WTC11 (cell line): Measurements from ENCODE around the gene DDAH2. TPM values are rescaled to one million over a fixed set of nuclear protein-coding genes. Genes with fewer than 3 reads are reported as not detected.

Experiments
- ATAC-seq: fragments of 200-7000 bp; cut with Tn5 transposase; 2 replicates; pipeline ENCODE4 v1.10.0; 2021; ENCODE audit warnings: mild to moderate bottlenecking, moderate library complexity
- CTCF ChIA-PET: fragments of 300-600 bp; sonication (Branson Sonifier 250); formaldehyde crosslinking; loops from one replicate; lab custom pipeline; 2021; ENCODE audit warnings: antibody characterized with exemption; lab: Charles Lee
- POLR2A ChIA-PET: fragments of 350-600 bp; sonication (Branson Sonifier 250); formaldehyde crosslinking; loops from one replicate; lab custom pipeline; 2021; ENCODE audit warnings: antibody characterized with exemption; lab: Charles Lee
- DNase-seq: peaks from one replicate; pipeline ENCODE4 v3.0.0; 2021; ENCODE audit warnings: low spot score
- H3K27ac Mint-ChIP-seq: 2 replicates; pipeline ENCODE4 v1.8.0; 2021; ENCODE audit warnings: mixed read lengths
- H3K27me3 Mint-ChIP-seq: 2 replicates; pipeline ENCODE4 v1.8.0; 2021; ENCODE audit warnings: low read depth, mild to moderate bottlenecking, moderate library complexity, mixed read lengths
- H3K36me3 Mint-ChIP-seq: 2 replicates; pipeline ENCODE4 v1.8.0; 2021; ENCODE audit warnings: mixed read lengths
- H3K4me1 Mint-ChIP-seq: 2 replicates; pipeline ENCODE4 v1.8.0; 2022; ENCODE audit warnings: mixed read lengths
- H3K4me3 Mint-ChIP-seq: 2 replicates; pipeline ENCODE4 v1.8.0; 2021; ENCODE audit warnings: mild to moderate bottlenecking, moderate library complexity, mixed read lengths
- H3K9me3 Mint-ChIP-seq: 2 replicates; pipeline ENCODE4 v1.8.0; 2021; ENCODE audit warnings: mixed read lengths
- HMGA2 ChIP-seq: fragments of 250-450 bp; sonication (Bioruptor Pico); IDR thresholded peaks from 2 replicates; pipeline ENCODE4 v1.4.0; 2021; ENCODE audit warnings: mild to moderate bottlenecking, moderate library complexity
- IRF2 ChIP-seq: sonication (generic); formaldehyde crosslinking; IDR thresholded peaks from 2 replicates; pipeline ENCODE4 v1.8.0; 2022; ENCODE audit warnings: low read depth, missing genetic modification reagents, borderline replicate concordance
- KAT7 ChIP-seq: sonication (generic); formaldehyde crosslinking; IDR thresholded peaks from 2 replicates; pipeline ENCODE4 v1.8.1; 2023; ENCODE audit warnings: missing genetic modification reagents, mild to moderate bottlenecking, borderline replicate concordance
- OVOL2 ChIP-seq: fragments of 250-450 bp; sonication (Bioruptor Pico); IDR thresholded peaks from 2 replicates; pipeline ENCODE4 v1.9.0; 2021; ENCODE audit warnings: mild to moderate bottlenecking, borderline replicate concordance
- SMAD4 ChIP-seq: sonication (generic); formaldehyde crosslinking; IDR thresholded peaks from 2 replicates; pipeline ENCODE4 v1.8.0; 2022; ENCODE audit warnings: mild to moderate bottlenecking, missing genetic modification reagents
- ZNF423 ChIP-seq: fragments of 250-450 bp; sonication (Bioruptor Pico); IDR thresholded peaks from 2 replicates; pipeline ENCODE4 v2.1.2; 2022; ENCODE audit warnings: mild to moderate bottlenecking, moderate library complexity
- total RNA-seq: library from RNA; stranded (reverse); gene quantifications from 3 replicates; pipeline ENCODE4 v1.2.3, GENCODE V29; 2021
- TF ChIP-seq, protein P1 (sequence below): sonication (generic); formaldehyde crosslinking; IDR thresholded peaks from 2 replicates; pipeline ENCODE4 v1.8.0; 2023; ENCODE audit warnings: missing genetic modification reagents
- TF ChIP-seq, protein P2 (sequence below): fragments of 250-450 bp; sonication (Bioruptor Pico); IDR thresholded peaks from 2 replicates; pipeline ENCODE4 v1.9.0; 2021; ENCODE audit warnings: mild to moderate bottlenecking, borderline replicate concordance
- TF ChIP-seq, protein P3 (sequence below): sonication (generic); formaldehyde crosslinking; IDR thresholded peaks from 2 replicates; pipeline ENCODE4 v1.8.1; 2023; ENCODE audit warnings: mild to moderate bottlenecking, missing genetic modification reagents
- TF ChIP-seq, protein P4 (sequence below): sonication (generic); formaldehyde crosslinking; conservative IDR thresholded peaks from 2 replicates; pipeline ENCODE4 v1.8.1; 2023; ENCODE audit warnings: mild to moderate bottlenecking, low read depth, missing genetic modification reagents, moderate library complexity
- TF ChIP-seq, protein P5 (sequence below): sonication (generic); formaldehyde crosslinking; IDR thresholded peaks from 2 replicates; pipeline ENCODE4 v1.8.1; 2022; ENCODE audit warnings: mild to moderate bottlenecking, missing genetic modification reagents, moderate library complexity, borderline replicate concordance
- TF ChIP-seq, protein P6 (sequence below): sonication (generic); formaldehyde crosslinking; IDR thresholded peaks from 2 replicates; pipeline ENCODE4 v1.8.0; 2022; ENCODE audit warnings: mild to moderate bottlenecking, missing genetic modification reagents
- TF ChIP-seq, protein P7 (sequence below): sonication (generic); formaldehyde crosslinking; IDR thresholded peaks from 2 replicates; pipeline ENCODE4 v1.8.1; 2023; ENCODE audit warnings: mild to moderate bottlenecking, missing genetic modification reagents, moderate library complexity
- TF ChIP-seq, protein P8 (sequence below): sonication (generic); formaldehyde crosslinking; IDR thresholded peaks from 2 replicates; pipeline ENCODE4 v1.8.1; 2023; ENCODE audit warnings: mild to moderate bottlenecking, missing genetic modification reagents, borderline replicate concordance
- TF ChIP-seq, protein P9 (sequence below): fragments of 250-450 bp; sonication (Bioruptor Pico); IDR thresholded peaks from 2 replicates; pipeline ENCODE4 v2.1.2; 2022; ENCODE audit warnings: mild to moderate bottlenecking, moderate library complexity

Gene DDAH2
- total RNA-seq, 1 experiment from 2014 or later, result 67.3 TPM

DNA sequence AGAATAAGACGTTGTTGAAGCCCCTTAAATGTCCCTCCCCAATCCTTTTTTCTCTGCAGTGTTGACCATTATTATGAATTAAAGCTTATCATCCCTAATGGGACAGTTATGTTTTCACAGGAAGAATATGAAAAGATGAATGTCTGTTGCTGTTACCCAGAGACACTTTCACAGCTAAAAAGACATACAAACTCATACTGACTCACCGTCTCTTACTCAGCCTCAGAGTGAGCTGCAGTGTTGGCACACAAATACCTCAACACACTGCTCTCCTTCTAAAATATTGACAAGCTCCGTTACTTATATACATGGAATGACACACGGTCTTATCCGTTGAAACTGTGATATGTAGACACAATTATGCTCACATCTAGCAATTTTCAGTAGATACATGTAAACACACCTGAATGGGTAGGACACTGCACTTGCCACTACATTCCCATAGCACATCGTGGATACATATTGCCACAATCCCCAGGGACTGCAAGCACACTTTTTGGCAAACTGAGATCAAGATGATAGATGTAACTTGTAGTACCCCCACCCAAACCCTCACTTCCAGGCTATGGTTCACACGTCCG lies 23.7 kb upstream of the DDAH2 start (continued):
- TF ChIP-seq, protein P1, sequence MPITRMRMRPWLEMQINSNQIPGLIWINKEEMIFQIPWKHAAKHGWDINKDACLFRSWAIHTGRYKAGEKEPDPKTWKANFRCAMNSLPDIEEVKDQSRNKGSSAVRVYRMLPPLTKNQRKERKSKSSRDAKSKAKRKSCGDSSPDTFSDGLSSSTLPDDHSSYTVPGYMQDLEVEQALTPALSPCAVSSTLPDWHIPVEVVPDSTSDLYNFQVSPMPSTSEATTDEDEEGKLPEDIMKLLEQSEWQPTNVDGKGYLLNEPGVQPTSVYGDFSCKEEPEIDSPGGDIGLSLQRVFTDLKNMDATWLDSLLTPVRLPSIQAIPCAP (CRISPR knock-in tag), result no peak
- TF ChIP-seq, protein P2, sequence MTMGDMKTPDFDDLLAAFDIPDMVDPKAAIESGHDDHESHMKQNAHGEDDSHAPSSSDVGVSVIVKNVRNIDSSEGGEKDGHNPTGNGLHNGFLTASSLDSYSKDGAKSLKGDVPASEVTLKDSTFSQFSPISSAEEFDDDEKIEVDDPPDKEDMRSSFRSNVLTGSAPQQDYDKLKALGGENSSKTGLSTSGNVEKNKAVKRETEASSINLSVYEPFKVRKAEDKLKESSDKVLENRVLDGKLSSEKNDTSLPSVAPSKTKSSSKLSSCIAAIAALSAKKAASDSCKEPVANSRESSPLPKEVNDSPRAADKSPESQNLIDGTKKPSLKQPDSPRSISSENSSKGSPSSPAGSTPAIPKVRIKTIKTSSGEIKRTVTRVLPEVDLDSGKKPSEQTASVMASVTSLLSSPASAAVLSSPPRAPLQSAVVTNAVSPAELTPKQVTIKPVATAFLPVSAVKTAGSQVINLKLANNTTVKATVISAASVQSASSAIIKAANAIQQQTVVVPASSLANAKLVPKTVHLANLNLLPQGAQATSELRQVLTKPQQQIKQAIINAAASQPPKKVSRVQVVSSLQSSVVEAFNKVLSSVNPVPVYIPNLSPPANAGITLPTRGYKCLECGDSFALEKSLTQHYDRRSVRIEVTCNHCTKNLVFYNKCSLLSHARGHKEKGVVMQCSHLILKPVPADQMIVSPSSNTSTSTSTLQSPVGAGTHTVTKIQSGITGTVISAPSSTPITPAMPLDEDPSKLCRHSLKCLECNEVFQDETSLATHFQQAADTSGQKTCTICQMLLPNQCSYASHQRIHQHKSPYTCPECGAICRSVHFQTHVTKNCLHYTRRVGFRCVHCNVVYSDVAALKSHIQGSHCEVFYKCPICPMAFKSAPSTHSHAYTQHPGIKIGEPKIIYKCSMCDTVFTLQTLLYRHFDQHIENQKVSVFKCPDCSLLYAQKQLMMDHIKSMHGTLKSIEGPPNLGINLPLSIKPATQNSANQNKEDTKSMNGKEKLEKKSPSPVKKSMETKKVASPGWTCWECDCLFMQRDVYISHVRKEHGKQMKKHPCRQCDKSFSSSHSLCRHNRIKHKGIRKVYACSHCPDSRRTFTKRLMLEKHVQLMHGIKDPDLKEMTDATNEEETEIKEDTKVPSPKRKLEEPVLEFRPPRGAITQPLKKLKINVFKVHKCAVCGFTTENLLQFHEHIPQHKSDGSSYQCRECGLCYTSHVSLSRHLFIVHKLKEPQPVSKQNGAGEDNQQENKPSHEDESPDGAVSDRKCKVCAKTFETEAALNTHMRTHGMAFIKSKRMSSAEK (CRISPR knock-in tag), result no peak
- TF ChIP-seq IRF2 (CRISPR knock-in tag) (no peak), KAT7 (CRISPR knock-in tag) (no peak), HMGA2 (no peak)

DNA sequence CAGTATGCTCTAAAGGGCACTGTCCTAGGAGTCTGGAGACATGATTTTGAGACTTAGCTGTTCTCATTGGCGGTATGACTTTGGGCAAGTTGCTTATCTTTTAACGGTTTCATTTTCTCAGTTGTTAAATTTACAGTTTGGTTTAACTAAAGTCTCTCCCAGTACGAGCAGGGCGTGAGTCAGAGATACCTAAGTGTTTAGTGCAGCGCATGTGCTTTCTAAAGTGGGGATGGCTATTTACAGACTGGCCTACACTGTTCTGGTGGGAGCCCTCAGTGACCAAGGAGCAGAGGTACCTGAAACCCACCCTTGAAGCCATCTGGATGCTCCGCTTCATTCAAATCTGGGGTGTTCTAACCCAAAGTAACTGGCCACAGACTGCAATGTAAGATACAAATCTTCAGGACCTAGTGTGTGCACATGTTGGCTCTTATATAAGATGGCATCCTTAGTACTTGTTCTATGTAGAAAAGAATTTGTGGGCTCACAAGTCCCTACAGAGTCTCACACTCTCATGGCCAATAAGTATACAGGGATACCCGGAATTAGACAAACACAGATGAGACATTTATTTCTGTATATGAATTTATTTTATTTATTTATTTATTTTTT lies 21.4 kb upstream of the DDAH2 start:
- Mint-ChIP-seq H3K36me3 (peaks cover 13% of the 10 kb centered on the region), H3K9me3 (no peaks in the 10 kb centered on the region), H3K27me3 (no peaks in the 10 kb centered on the region; the same call in 1 of the 2 replicates), H3K4me3 (no peak overlapping the region), H3K4me1 (no peaks in the 10 kb centered on the region), H3K27ac (no peak overlapping the region)
- no peak for DNase-seq
- CTCF ChIA-PET, result no interaction called here
- POLR2A ChIA-PET, result no interaction called here
- no peak for ATAC-seq
- TF ChIP-seq KAT7 (CRISPR knock-in tag) (no peak), ZNF423 (CRISPR knock-in tag) (no peak), OVOL2 (no peak), SMAD4 (CRISPR knock-in tag) (no peak), HMGA2 (no peak)
- TF ChIP-seq, protein P3, sequence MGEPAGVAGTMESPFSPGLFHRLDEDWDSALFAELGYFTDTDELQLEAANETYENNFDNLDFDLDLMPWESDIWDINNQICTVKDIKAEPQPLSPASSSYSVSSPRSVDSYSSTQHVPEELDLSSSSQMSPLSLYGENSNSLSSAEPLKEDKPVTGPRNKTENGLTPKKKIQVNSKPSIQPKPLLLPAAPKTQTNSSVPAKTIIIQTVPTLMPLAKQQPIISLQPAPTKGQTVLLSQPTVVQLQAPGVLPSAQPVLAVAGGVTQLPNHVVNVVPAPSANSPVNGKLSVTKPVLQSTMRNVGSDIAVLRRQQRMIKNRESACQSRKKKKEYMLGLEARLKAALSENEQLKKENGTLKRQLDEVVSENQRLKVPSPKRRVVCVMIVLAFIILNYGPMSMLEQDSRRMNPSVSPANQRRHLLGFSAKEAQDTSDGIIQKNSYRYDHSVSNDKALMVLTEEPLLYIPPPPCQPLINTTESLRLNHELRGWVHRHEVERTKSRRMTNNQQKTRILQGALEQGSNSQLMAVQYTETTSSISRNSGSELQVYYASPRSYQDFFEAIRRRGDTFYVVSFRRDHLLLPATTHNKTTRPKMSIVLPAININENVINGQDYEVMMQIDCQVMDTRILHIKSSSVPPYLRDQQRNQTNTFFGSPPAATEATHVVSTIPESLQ (CRISPR knock-in tag), result no peak
- TF ChIP-seq, protein P4, sequence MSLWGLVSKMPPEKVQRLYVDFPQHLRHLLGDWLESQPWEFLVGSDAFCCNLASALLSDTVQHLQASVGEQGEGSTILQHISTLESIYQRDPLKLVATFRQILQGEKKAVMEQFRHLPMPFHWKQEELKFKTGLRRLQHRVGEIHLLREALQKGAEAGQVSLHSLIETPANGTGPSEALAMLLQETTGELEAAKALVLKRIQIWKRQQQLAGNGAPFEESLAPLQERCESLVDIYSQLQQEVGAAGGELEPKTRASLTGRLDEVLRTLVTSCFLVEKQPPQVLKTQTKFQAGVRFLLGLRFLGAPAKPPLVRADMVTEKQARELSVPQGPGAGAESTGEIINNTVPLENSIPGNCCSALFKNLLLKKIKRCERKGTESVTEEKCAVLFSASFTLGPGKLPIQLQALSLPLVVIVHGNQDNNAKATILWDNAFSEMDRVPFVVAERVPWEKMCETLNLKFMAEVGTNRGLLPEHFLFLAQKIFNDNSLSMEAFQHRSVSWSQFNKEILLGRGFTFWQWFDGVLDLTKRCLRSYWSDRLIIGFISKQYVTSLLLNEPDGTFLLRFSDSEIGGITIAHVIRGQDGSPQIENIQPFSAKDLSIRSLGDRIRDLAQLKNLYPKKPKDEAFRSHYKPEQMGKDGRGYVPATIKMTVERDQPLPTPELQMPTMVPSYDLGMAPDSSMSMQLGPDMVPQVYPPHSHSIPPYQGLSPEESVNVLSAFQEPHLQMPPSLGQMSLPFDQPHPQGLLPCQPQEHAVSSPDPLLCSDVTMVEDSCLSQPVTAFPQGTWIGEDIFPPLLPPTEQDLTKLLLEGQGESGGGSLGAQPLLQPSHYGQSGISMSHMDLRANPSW (CRISPR knock-in tag), result no peak
- TF ChIP-seq, protein P5, sequence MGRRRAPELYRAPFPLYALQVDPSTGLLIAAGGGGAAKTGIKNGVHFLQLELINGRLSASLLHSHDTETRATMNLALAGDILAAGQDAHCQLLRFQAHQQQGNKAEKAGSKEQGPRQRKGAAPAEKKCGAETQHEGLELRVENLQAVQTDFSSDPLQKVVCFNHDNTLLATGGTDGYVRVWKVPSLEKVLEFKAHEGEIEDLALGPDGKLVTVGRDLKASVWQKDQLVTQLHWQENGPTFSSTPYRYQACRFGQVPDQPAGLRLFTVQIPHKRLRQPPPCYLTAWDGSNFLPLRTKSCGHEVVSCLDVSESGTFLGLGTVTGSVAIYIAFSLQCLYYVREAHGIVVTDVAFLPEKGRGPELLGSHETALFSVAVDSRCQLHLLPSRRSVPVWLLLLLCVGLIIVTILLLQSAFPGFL (CRISPR knock-in tag), result no peak
- TF ChIP-seq, protein P6, sequence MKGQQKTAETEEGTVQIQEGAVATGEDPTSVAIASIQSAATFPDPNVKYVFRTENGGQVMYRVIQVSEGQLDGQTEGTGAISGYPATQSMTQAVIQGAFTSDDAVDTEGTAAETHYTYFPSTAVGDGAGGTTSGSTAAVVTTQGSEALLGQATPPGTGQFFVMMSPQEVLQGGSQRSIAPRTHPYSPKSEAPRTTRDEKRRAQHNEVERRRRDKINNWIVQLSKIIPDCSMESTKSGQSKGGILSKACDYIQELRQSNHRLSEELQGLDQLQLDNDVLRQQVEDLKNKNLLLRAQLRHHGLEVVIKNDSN (CRISPR knock-in tag), result no peak
- TF ChIP-seq, protein P7, sequence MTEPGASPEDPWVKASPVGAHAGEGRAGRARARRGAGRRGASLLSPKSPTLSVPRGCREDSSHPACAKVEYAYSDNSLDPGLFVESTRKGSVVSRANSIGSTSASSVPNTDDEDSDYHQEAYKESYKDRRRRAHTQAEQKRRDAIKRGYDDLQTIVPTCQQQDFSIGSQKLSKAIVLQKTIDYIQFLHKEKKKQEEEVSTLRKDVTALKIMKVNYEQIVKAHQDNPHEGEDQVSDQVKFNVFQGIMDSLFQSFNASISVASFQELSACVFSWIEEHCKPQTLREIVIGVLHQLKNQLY, result no peak
- TF ChIP-seq, protein P8, sequence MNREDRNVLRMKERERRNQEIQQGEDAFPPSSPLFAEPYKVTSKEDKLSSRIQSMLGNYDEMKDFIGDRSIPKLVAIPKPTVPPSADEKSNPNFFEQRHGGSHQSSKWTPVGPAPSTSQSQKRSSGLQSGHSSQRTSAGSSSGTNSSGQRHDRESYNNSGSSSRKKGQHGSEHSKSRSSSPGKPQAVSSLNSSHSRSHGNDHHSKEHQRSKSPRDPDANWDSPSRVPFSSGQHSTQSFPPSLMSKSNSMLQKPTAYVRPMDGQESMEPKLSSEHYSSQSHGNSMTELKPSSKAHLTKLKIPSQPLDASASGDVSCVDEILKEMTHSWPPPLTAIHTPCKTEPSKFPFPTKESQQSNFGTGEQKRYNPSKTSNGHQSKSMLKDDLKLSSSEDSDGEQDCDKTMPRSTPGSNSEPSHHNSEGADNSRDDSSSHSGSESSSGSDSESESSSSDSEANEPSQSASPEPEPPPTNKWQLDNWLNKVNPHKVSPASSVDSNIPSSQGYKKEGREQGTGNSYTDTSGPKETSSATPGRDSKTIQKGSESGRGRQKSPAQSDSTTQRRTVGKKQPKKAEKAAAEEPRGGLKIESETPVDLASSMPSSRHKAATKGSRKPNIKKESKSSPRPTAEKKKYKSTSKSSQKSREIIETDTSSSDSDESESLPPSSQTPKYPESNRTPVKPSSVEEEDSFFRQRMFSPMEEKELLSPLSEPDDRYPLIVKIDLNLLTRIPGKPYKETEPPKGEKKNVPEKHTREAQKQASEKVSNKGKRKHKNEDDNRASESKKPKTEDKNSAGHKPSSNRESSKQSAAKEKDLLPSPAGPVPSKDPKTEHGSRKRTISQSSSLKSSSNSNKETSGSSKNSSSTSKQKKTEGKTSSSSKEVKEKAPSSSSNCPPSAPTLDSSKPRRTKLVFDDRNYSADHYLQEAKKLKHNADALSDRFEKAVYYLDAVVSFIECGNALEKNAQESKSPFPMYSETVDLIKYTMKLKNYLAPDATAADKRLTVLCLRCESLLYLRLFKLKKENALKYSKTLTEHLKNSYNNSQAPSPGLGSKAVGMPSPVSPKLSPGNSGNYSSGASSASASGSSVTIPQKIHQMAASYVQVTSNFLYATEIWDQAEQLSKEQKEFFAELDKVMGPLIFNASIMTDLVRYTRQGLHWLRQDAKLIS, result no peak
- TF ChIP-seq, protein P9, sequence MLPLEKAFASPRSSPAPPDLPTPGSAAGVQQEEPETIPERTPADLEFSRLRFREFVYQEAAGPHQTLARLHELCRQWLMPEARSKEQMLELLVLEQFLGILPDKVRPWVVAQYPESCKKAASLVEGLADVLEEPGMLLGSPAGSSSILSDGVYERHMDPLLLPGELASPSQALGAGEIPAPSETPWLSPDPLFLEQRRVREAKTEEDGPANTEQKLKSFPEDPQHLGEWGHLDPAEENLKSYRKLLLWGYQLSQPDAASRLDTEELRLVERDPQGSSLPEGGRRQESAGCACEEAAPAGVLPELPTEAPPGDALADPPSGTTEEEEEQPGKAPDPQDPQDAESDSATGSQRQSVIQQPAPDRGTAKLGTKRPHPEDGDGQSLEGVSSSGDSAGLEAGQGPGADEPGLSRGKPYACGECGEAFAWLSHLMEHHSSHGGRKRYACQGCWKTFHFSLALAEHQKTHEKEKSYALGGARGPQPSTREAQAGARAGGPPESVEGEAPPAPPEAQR (CRISPR knock-in tag), result no peak
